K562 (cell line): Measurements from ENCODE around the gene DDC. TPM values are rescaled to one million over a fixed set of nuclear protein-coding genes. Genes with fewer than 3 reads are reported as not detected.

ENCODE experiments used
- ATAC-seq: fragments of 200-7000 bp; cut with Tn5 transposase; 3 replicates; pipeline ENCODE4 v1.9.1; 2020; ENCODE audit warnings: moderate library complexity
- BruUV-seq: library from RNA; stranded (reverse); fragments of 400-500 nt; replicated peaks from 2 replicates; lab custom pipeline; 2021; lab: Mats Ljungman, UMichigan
- CTCF ChIA-PET: fragments of 300-600 bp; formaldehyde crosslinking; extraction: SDS; loops from one replicate; lab custom pipeline; 2021; ENCODE audit warnings: low intra/inter-chr PET ratio; lab: Yijun Ruan, JAX
- POLR2A ChIA-PET: fragments of 300-600, 350-650 bp; sonication (Branson Sonifier 250); formaldehyde crosslinking; extraction: SDS; loops from one replicate; lab custom pipeline; 2021; ENCODE audit warnings: antibody characterized with exemption, inconsistent platforms; lab: Yijun Ruan, JAX
- DNase-seq, 4 experiments: peaks; one replicate each; pipeline versions ENCODE4 v3.0.0 to v3.0.0-alpha.2; 2011 to 2018; ENCODE audit warnings: low spot score in 3 of 4, mixed read lengths in 3 of 4; ENCODE audit errors: extremely low read depth in 1 of 4
- FAIRE-seq: peaks from 2 replicates; lab custom pipeline; 2011; peaks lifted over from hg19 to GRCh38; lab: Jason Lieb, UNC
- H2AFZ ChIP-seq: 2 replicates; pipeline ENCODE4 v1.6.0; 2011; ENCODE audit warnings: low read depth, low read length, control low read depth, inconsistent platforms
- H3K27ac ChIP-seq: fragments of 200-600 bp; 3 replicates; pipeline ENCODE4 v1.8.0; 2011; ENCODE audit warnings: low read depth, mild to moderate bottlenecking, control low read depth, inconsistent platforms, low read length, moderate library complexity, mixed read lengths; ENCODE audit errors: extremely low read depth
- H3K27me3 ChIP-seq, 2 experiments: fragments of 300-600 bp in 1 of 2; 2 replicates in 1 of 2; 3 replicates in 1 of 2; pipeline versions ENCODE4 v1.6.0 to v1.8.0; 2011; ENCODE audit warnings: inconsistent platforms in 2 of 2, low read length in 2 of 2, mild to moderate bottlenecking in 1 of 2, mixed read lengths in 1 of 2, moderate library complexity in 1 of 2; ENCODE audit not compliant: control insufficient read depth in 2 of 2, insufficient read depth in 2 of 2
- H3K36me3 ChIP-seq: fragments of 300-600 bp; 3 replicates; pipeline ENCODE4 v1.8.0; 2011; ENCODE audit warnings: mild to moderate bottlenecking, low read length, inconsistent platforms; ENCODE audit not compliant: control insufficient read depth, insufficient read depth
- H3K4me1 ChIP-seq, 2 experiments: fragments of 200-600 bp in 1 of 2; replicated peaks in 1 of 2; 2 replicates in 1 of 2; 3 replicates in 1 of 2; pipeline versions ENCODE4 v1.5.1 to v1.8.0; 2011; ENCODE audit warnings: inconsistent platforms in 2 of 2, low read length in 2 of 2, mild to moderate bottlenecking in 1 of 2, mixed read lengths in 1 of 2, moderate library complexity in 1 of 2; ENCODE audit not compliant: control insufficient read depth in 2 of 2, insufficient read depth in 2 of 2
- H3K4me2 ChIP-seq: 2 replicates; pipeline ENCODE4 v1.6.1; 2011; ENCODE audit warnings: low read length, control low read depth, inconsistent platforms, mixed read lengths; ENCODE audit not compliant: insufficient read depth
- H3K4me3 ChIP-seq: fragments of 200-600 bp; sonication (generic), shearing (Covaris generic); 2 replicates; pipeline ENCODE4 v1.5.1; 2016; ENCODE audit warnings: control low read depth, inconsistent platforms
- H3K79me2 ChIP-seq: fragments of 200-600 bp; 3 replicates; pipeline ENCODE4 v1.8.0; 2011; ENCODE audit warnings: low read length, inconsistent platforms; ENCODE audit not compliant: control insufficient read depth, insufficient read depth
- H3K9ac ChIP-seq, 2 experiments: 2 replicates each; pipeline versions ENCODE4 v1.6.0 to v1.6.1; 2011; ENCODE audit warnings: low read depth in 2 of 2, low read length in 2 of 2, control low read depth in 1 of 2, inconsistent platforms in 1 of 2, mild to moderate bottlenecking in 1 of 2, mixed read lengths in 1 of 2; ENCODE audit not compliant: insufficient read depth in 1 of 2
- H3K9me1 ChIP-seq: one replicate; pipeline ENCODE4 v1.6.0; 2011; ENCODE audit warnings: inconsistent platforms, mild to moderate bottlenecking, low read length, moderate library complexity; ENCODE audit not compliant: control insufficient read depth, insufficient read depth
- H3K9me3 ChIP-seq: replicated peaks from 2 replicates; pipeline ENCODE4 v1.5.1; 2011; ENCODE audit warnings: low read depth, low read length, inconsistent platforms; ENCODE audit not compliant: control insufficient read depth, insufficient read depth
- H4K20me1 ChIP-seq: replicated peaks from 2 replicates; pipeline ENCODE4 v1.6.1; 2011; ENCODE audit warnings: low read length, inconsistent platforms, mixed read lengths; ENCODE audit not compliant: control insufficient read depth, insufficient read depth
- CREB3L1 ChIP-seq: fragments of 450-650 bp; IDR thresholded peaks from 2 replicates; pipeline ENCODE4 v1.6.1; 2014; ENCODE audit warnings: low read depth, mild to moderate bottlenecking, moderate library complexity, borderline replicate concordance
- IFI16 ChIP-seq: fragments of 250-450 bp; sonication (Bioruptor Pico); IDR thresholded peaks from 2 replicates; pipeline ENCODE4 v2.1.2; 2022; ENCODE audit warnings: mild to moderate bottlenecking, inconsistent platforms
- MBD2 ChIP-seq: sonication (generic); IDR thresholded peaks from 2 replicates; pipeline ENCODE4 v1.6.1; 2016; ENCODE audit warnings: low read depth, borderline replicate concordance
- TEAD1 ChIP-seq, 2 experiments: fragments of 450-650 bp in 1 of 2; sonication (generic) in 1 of 2; formaldehyde crosslinking; IDR thresholded peaks; 2 replicates each; pipeline versions ENCODE4 v1.4.0 to v1.8.0; 2020 to 2022; ENCODE audit warnings: mild to moderate bottlenecking in 2 of 2, missing genetic modification reagents in 1 of 2
- ZNF146 ChIP-seq: IDR thresholded peaks from one replicate; pipeline ENCODE4 v1.6.1; 2018; ENCODE audit warnings: missing compliant biosample characterization; ENCODE audit not compliant: unreplicated experiment
- WGBS: fragments of 100-300 bp; shearing (Covaris generic); methylation state at CpG from one replicate; pipeline ENCODE4 v1.1.6; 2016; ENCODE audit warnings: low coverage, mixed read lengths; ENCODE audit not compliant: insufficient coverage; ENCODE audit errors: missing lambda C conversion rate; 5-methylcytosine and 5-hydroxymethylcytosine counted together
- in situ Hi-C: fragments of 300-500 bp; cut with MboI; formaldehyde crosslinking; loops from 4 replicates; pipeline ENCODE4 v1.15.0; 2018; ENCODE audit warnings: inconsistent platforms, mixed read lengths
- intact Hi-C: fragments of 100-400 bp; cut with micrococcal nuclease; formaldehyde crosslinking; loops from 2 replicates; pipeline ENCODE4 v1.14.2; 2022
- polyA plus RNA-seq, 8 experiments: library from polyadenylated mRNA; depleted of rRNA in 4 of 8; stranded (reverse) in 5 of 8; unstranded in 3 of 8; fragments of >200 nt; fragmentation: Nextera tagmentation in 2 of 8; fragmentation: Illumina TruSeq in 1 of 8; extraction: Ambion mirVana in 2 of 8; extraction: Trizol in 1 of 8; gene quantifications; 2 replicates each; pipeline versions ENCODE4 v1.2.1 to v1.2.3, GENCODE V29; 2011 to 2014; ENCODE audit warnings: inconsistent platforms in 1 of 8, missing spikeins in 1 of 8
- total RNA-seq, 7 experiments: library from RNA; depleted of rRNA in 6 of 7; stranded (reverse); fragments of >200 nt in 6 of 7; fragmentation: Illumina TruSeq in 2 of 7; extraction: Trizol in 2 of 7; gene quantifications; 2 replicates each; pipeline versions ENCODE4 v1.2.1 to v1.2.3, GENCODE V29; 2011 to 2021; ENCODE audit warnings: low replicate concordance in 1 of 7

DDC gene
- total and polyA plus RNA-seq, 9 of the 15 experiments (the other 6 are each of a cell fraction or from before 2014, with no cell fraction given) = not detected

- CTCF ChIA-PET = no interaction called here
- in situ Hi-C loops = no loop called here
Observed at GRCh38 chr7:50425318-50425717, 139.9 kb downstream of the DDC start.

More at GRCh38 chr7:50425318-50425717, 139.9 kb downstream of the DDC start:
- H3K79me2 ChIP-seq = no peaks in the 10 kb centered on the region
- no peak for DNase-seq
- H4K20me1 ChIP-seq = 0 out of 2 replicates have a peak, but pooled peaks cover 4% of the 10 kb centered on the region
- TF ChIP-seq CREB3L1 (no peak), TEAD1 (CRISPR knock-in tag; IDR thresholded peaks at IDR 0.05) (no peak), IFI16 (no peak), MBD2 (no peak), ZNF146 (CRISPR knock-in tag) (no peak)
- H3K4me3 ChIP-seq = no peak overlapping the region
- 13% methylated on average over 6 of the region's 6 CpGs for WGBS
- no peak overlapping the region for H3K9ac ChIP-seq
- H3K4me1 ChIP-seq = no peaks in the 10 kb centered on the region
- no peaks in the 10 kb centered on the region for H3K9me3 ChIP-seq
- no peak overlapping the region for H3K27ac ChIP-seq
- peaks cover 2 to 5% of the 10 kb centered on the region in 2 experiments; a peak in 1 of 5 replicates for H3K27me3 ChIP-seq
- no peak overlapping the region for H2AFZ ChIP-seq
- no peak for FAIRE-seq
- no TSS peak for BruUV-seq
- POLR2A ChIA-PET = no interaction called here
- no peaks in the 10 kb centered on the region for H3K9me1 ChIP-seq
- H3K36me3 ChIP-seq = no peaks in the 10 kb centered on the region
- intact Hi-C loops = no loop called here
- ATAC-seq = no peak
- H3K4me2 ChIP-seq = no peak overlapping the region
